PC-9 (cell line): ENCODE measurements around the gene CDK3. TPM values are rescaled to one million over a fixed set of nuclear protein-coding genes. Genes with fewer than 3 reads are reported as not detected.
"Not testable (repeated sequence)": the region's sequence is repeated elsewhere in the genome, so short reads cannot be mapped to it uniquely, and the experiment has no call there.

Source experiments
- BruUV-seq: library from RNA; stranded (reverse); fragments of 400-500 nt; replicated peaks from 2 replicates; lab custom pipeline; 2021; lab: Mats Ljungman, UMichigan
- CTCF ChIA-PET: fragments of 300-600 bp; sonication (Branson Sonifier 250); formaldehyde crosslinking; loops from one replicate; lab custom pipeline; 2022; ENCODE audit warnings: antibody characterized with exemption; lab: Charles Lee
- POLR2A ChIA-PET: fragments of 300-600 bp; sonication (Branson Sonifier 250); formaldehyde crosslinking; loops from one replicate; lab custom pipeline; 2022; ENCODE audit warnings: antibody characterized with exemption; ENCODE audit not compliant: unreplicated experiment; lab: Charles Lee
- DNase-seq, 2 experiments: peaks; one replicate each; pipeline versions ENCODE4 v3.0.0 to v3.0.0-alpha.2; 2015 to 2022; ENCODE audit warnings: mixed read lengths in 1 of 2
- H2AFZ ChIP-seq: fragments of 200-600 bp; sonication (generic); 2 replicates; pipeline ENCODE4 v1.8.1; 2017; ENCODE audit warnings: antibody characterized with exemption
- H3F3A ChIP-seq: fragments of 200-600 bp; sonication (generic); 2 replicates; pipeline ENCODE4 v1.8.1; 2017; ENCODE audit warnings: antibody characterized with exemption, mild to moderate bottlenecking, low read depth; ENCODE audit not compliant: insufficient read depth
- H3K27ac ChIP-seq: fragments of 200-600 bp; sonication (generic); 2 replicates; pipeline ENCODE4 v1.6.1; 2016; ENCODE audit warnings: mixed run types
- H3K27me3 ChIP-seq: fragments of 200-600 bp; sonication (generic); 2 replicates; pipeline ENCODE4 v1.6.1; 2016; ENCODE audit warnings: low read depth, mixed run types; ENCODE audit not compliant: insufficient read depth
- H3K36me3 ChIP-seq: fragments of 200-600 bp; sonication (generic); 2 replicates; pipeline ENCODE4 v1.6.1; 2016; ENCODE audit warnings: low read depth, mixed run types
- H3K4me1 ChIP-seq: fragments of 200-600 bp; sonication (generic); replicated peaks from 2 replicates; pipeline ENCODE4 v1.6.1; 2016; ENCODE audit warnings: mixed run types; ENCODE audit not compliant: insufficient read depth
- H3K4me2 ChIP-seq: fragments of 200-600 bp; sonication (generic); 2 replicates; pipeline ENCODE4 v1.6.1; 2017; ENCODE audit warnings: mixed run types
- H3K4me3 ChIP-seq: fragments of 200-600 bp; sonication (generic); 2 replicates; pipeline ENCODE4 v1.6.1; 2016; ENCODE audit warnings: mixed run types
- H3K79me2 ChIP-seq: fragments of 200-600 bp; sonication (generic); 2 replicates; pipeline ENCODE4 v1.6.1; 2017; ENCODE audit warnings: low read depth, mixed run types
- H3K9me2 ChIP-seq: fragments of 200-600 bp; sonication (generic); 2 replicates; pipeline ENCODE4 v1.8.1; 2017; ENCODE audit warnings: mild to moderate bottlenecking; ENCODE audit not compliant: insufficient read depth
- H3K9me3 ChIP-seq: fragments of 200-600 bp; sonication (generic); 2 replicates; pipeline ENCODE4 v1.8.1; 2016; ENCODE audit warnings: low read depth; ENCODE audit not compliant: insufficient read depth
- H4K20me1 ChIP-seq: fragments of 200-600 bp; sonication (generic); 2 replicates; pipeline ENCODE4 v1.8.1; 2017; ENCODE audit not compliant: insufficient read depth
- CTCF ChIP-seq: fragments of 200-600 bp; sonication (generic); conservative IDR thresholded peaks from 2 replicates; pipeline ENCODE4 v1.6.1; 2017; ENCODE audit warnings: mixed run types, antibody characterized with exemption, mild to moderate bottlenecking, moderate library complexity
- EZH2 ChIP-seq: fragments of 200-600 bp; sonication (generic); IDR thresholded peaks from 2 replicates; pipeline ENCODE4 v1.8.0; 2017; ENCODE audit warnings: antibody characterized with exemption, low read depth
- intact Hi-C: fragments of 100-400 bp; cut with micrococcal nuclease; formaldehyde crosslinking; loops from one replicate; pipeline ENCODE4 v1.10.0; 2022; ENCODE audit not compliant: unreplicated experiment
- total RNA-seq: library from RNA; stranded (reverse); gene quantifications from 2 replicates; pipeline ENCODE4 v1.2.3, GENCODE V29; 2021

The CDK3 gene
- total RNA-seq, 1 experiment from 2014 or later = 12.3 TPM

- TF ChIP-seq CTCF = no peak
- TF ChIP-seq EZH2 = no peak
- Histone ChIP-seq H3K4me2 (peak overlapping the region; percentile 26; the same call in 1 of the 2 replicates), H4K20me1 (no peaks in the 10 kb centered on the region), H3F3A (peaks cover 19% of the 10 kb centered on the region), H3K9me3 (no peaks in the 10 kb centered on the region), H3K27ac (peak overlapping the region; percentile 56), H2AFZ (no peak overlapping the region), H3K36me3 (0 out of 2 replicates have a peak, but pooled peaks cover 4% of the 10 kb centered on the region), H3K9me2 (no peaks in the 10 kb centered on the region), H3K4me1 (peaks cover 10% of the 10 kb centered on the region), H3K79me2 (peaks cover 13% of the 10 kb centered on the region), H3K27me3 (no peaks in the 10 kb centered on the region), H3K4me3 (no peak overlapping the region)
- CTCF ChIA-PET = interaction anchor here (0.7 kb wide), 1 partner anchor 11 kb away, joined by 3 read pairs; no protein-coding TSS in a partner anchor
- no TSS peak for BruUV-seq
- POLR2A ChIA-PET = interaction anchor here (0.7 kb wide), 1 partner anchor 29 kb away, joined by 6 read pairs; no protein-coding TSS in a partner anchor
- DNase-seq = peak in 1 of 2 experiments; percentile 51
- intact Hi-C loops = no loop called here
Measured at GRCh38 chr17:75970011-75970523, 30.6 kb upstream of the CDK3 start.

GRCh38 chr17:75970626-75971025, 30.0 kb upstream of the CDK3 start:
- H3K4me2 ChIP-seq = peak overlapping the region; percentile 26; the same call in 1 of the 2 replicates
- peaks cover 12% of the 10 kb centered on the region for H3K4me1 ChIP-seq
- no peaks in the 10 kb centered on the region for H3K27me3 ChIP-seq
- H3K4me3 ChIP-seq = no peak overlapping the region
- 0 out of 2 replicates have a peak, but pooled peaks cover 6% of the 10 kb centered on the region for H3K36me3 ChIP-seq
- ChIA-PET POLR2A (interaction anchor here (0.7 kb wide), 1 partner anchor 29 kb away, joined by 6 read pairs; no protein-coding TSS in a partner anchor), CTCF (no interaction called here)
- no peaks in the 10 kb centered on the region for H3K9me3 ChIP-seq
- H2AFZ ChIP-seq = no peak overlapping the region
- DNase-seq = no peak
- no peaks in the 10 kb centered on the region for H3K9me2 ChIP-seq
- peak overlapping the region; percentile 56 for H3K27ac ChIP-seq
- H4K20me1 ChIP-seq = no peaks in the 10 kb centered on the region
- H3K79me2 ChIP-seq = peaks cover 19% of the 10 kb centered on the region
- no TSS peak for BruUV-seq
- peaks cover 19% of the 10 kb centered on the region for H3F3A ChIP-seq
- intact Hi-C loops = no loop called here
- TF ChIP-seq EZH2 = no peak
- TF ChIP-seq CTCF = no peak

- H3K4me2 ChIP-seq, POLR2A ChIA-PET, CTCF ChIA-PET, H3K27ac ChIP-seq, H4K20me1 ChIP-seq, H3K36me3 ChIP-seq, H3K4me3 ChIP-seq, H3K9me3 ChIP-seq, DNase-seq, H3K9me2 ChIP-seq, intact Hi-C loops, BruUV-seq, H2AFZ ChIP-seq, H3K27me3 ChIP-seq: not testable (repeated sequence)
- Histone ChIP-seq H3F3A (peaks cover 22% of the 10 kb centered on the region), H3K79me2 (peaks cover 53% of the 10 kb centered on the region), H3K4me1 (peaks cover 28% of the 10 kb centered on the region)
Measured at GRCh38 chr17:75975187-75975586, 25.5 kb upstream of the CDK3 start.
